Spinal cord (tissue), 10 donors: ENCODE results near the gene GARS1. TPM values are rescaled to one million over a fixed set of nuclear protein-coding genes. Genes with fewer than 3 reads are reported as not detected.
A peak's percentile ranks its signal among the peaks of the same experiment; 100 is the strongest.

Experiments used
- DNase-seq, 6 donors: peaks; one replicate each; pipeline versions ENCODE4 v3.0.0 to v3.0.0-alpha.2; 2013 to 2015; ENCODE audit warnings: low spot score in 6 of 6, low read depth in 4 of 6
- H3K27ac ChIP-seq: one replicate; pipeline ENCODE4 v1.5.1; 2013; ENCODE audit warnings: low read depth, low read length, control low read depth
- H3K27me3 ChIP-seq: one replicate; pipeline ENCODE4 v1.6.1; 2013; ENCODE audit warnings: low read length; ENCODE audit not compliant: control insufficient read depth, insufficient read depth
- H3K36me3 ChIP-seq: one replicate; pipeline ENCODE4 v1.6.1; 2013; ENCODE audit warnings: low read length; ENCODE audit not compliant: control insufficient read depth, insufficient read depth
- H3K4me1 ChIP-seq: one replicate; pipeline ENCODE4 v1.6.1; 2013; ENCODE audit warnings: low read length; ENCODE audit not compliant: control insufficient read depth, insufficient read depth
- H3K4me3 ChIP-seq: one replicate; pipeline ENCODE4 v1.5.1; 2013; ENCODE audit warnings: low read depth, low read length, control low read depth
- H3K9me3 ChIP-seq: one replicate; pipeline ENCODE4 v1.6.1; 2013; ENCODE audit warnings: low read length; ENCODE audit not compliant: control insufficient read depth, insufficient read depth
- WGBS: methylation state at CpG from one replicate; pipeline ENCODE4 v1.1.5; 2013; ENCODE audit warnings: missing lambda C conversion rate; ENCODE audit not compliant: insufficient coverage; 5-methylcytosine and 5-hydroxymethylcytosine counted together
- polyA plus RNA-seq, 2 donors: library from polyadenylated mRNA; unstranded; fragments of 120-200 nt; gene quantifications; one replicate each; pipeline ENCODE4 v1.2.1, GENCODE V29; 2013; ENCODE audit not compliant: insufficient read length in 2 of 2
- total RNA-seq, 2 donors: library from RNA; depleted of rRNA in 1 of 2; stranded (reverse); fragments of 120-200 nt in 1 of 2; fragments of >200 nt in 1 of 2; gene quantifications; one replicate each; pipeline versions ENCODE4 v1.2.3 to v1.2.4, GENCODE V29; 2013 to 2014
- donor health status: healthy.

Gene GARS1
- total and polyA plus RNA-seq, 4 donors, result 58.2 to 112 (median 95.2) TPM

DNA sequence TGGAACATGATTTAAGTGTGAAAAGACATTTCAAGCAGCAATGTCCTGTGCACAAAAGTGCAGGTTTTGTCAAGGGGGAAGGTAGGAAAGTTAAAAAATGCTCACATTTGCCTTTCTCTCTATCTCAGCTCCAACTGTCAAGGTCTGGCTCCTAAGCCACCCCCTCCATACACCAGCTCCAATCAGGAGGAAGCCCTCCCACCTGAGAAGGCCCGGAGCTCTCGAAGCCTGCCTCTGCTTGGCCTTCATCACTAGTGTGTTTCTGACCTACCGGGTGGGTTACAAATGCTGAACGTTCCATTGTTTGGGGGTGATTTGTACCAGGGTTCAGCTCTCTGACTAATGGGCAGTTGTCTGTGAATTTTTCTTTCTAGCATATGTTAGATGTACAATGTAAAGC lies 73.4 kb downstream of the GARS1 start:
- H3K27ac ChIP-seq, result no peak overlapping the region
- no peak overlapping the region for H3K4me3 ChIP-seq
- WGBS, result no CpG with 5 or more reads among the region's 4 CpGs

DNA sequence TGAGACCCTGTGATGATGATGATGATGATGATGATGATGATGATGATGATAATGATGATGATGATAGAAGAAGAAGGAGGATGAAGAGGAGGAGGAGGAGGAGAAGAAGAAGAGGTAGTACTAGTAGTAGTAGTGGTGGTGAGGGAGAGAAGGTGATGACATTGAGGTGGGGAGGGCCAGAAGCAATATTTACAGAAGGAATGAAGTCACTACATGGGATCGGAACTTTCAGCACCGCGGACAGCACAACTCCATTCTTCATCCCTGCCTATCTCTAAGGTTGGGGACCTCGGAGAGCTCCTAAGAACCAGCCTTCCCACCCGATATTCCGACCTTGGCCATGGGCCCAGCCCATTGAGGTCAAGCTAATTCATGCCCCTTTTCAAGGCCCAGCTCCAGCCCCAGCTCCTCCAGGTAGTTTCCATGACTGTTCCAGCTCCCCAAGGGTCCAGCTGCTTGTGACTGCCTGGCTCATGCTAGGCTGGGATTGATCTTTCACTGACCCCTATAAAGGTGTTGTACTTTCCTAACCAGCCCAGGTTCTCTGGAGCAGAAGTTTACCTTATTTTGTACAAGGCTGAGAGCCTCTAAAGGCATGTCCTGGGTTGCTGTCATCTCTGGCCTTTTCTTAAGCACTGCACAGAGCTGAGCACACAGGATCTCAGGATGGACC lies 77.3 kb downstream of the GARS1 start:
- peak in 2 of 6 donors; percentile 11 to 72 for DNase-seq
- peaks cover 6% of the 10 kb centered on the region for H3K4me1 ChIP-seq
- 14% methylated on average over 6 of the region's 6 CpGs for WGBS
- no peaks in the 10 kb centered on the region for H3K27me3 ChIP-seq
- no peaks in the 10 kb centered on the region for H3K9me3 ChIP-seq
- no peak overlapping the region for H3K4me3 ChIP-seq
- no peaks in the 10 kb centered on the region for H3K36me3 ChIP-seq
- H3K27ac ChIP-seq, result no peak overlapping the region

More for the DNA sequence above, 73.4 kb downstream of the GARS1 start:
- no peaks in the 10 kb centered on the region for H3K27me3 ChIP-seq
- H3K9me3 ChIP-seq, result no peaks in the 10 kb centered on the region
- DNase-seq, result no peak
- H3K4me1 ChIP-seq, result peaks cover 2% of the 10 kb centered on the region
- H3K36me3 ChIP-seq, result no peaks in the 10 kb centered on the region

DNA sequence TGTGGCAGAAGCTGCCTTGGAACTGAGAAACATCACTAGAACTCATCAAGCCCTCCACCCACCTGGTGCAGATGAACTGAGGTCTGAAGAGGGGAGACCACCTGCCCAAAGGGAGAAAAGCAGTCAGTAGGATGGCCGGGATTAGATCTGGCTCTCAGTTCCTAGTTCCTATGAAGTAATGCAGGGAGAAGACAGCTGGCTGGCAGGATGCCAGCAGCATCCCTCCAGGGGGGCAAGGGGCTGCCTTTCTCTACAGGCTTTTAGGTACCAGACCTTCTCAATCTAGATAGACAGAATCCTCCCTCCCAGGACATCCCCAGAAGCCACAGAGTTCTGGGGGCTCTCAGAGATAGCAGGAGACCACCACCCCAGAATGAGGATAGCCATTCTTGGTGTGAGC lies 79.7 kb downstream of the GARS1 start:
- Histone ChIP-seq H3K27me3 (peaks cover 3% of the 10 kb centered on the region), H3K36me3 (no peaks in the 10 kb centered on the region), H3K27ac (no peak overlapping the region), H3K4me1 (peaks cover 4% of the 10 kb centered on the region), H3K9me3 (no peaks in the 10 kb centered on the region), H3K4me3 (no peak overlapping the region)
- WGBS, result 43% methylated on average over 1 of the region's 1 CpG
- DNase-seq, result no peak

DNA sequence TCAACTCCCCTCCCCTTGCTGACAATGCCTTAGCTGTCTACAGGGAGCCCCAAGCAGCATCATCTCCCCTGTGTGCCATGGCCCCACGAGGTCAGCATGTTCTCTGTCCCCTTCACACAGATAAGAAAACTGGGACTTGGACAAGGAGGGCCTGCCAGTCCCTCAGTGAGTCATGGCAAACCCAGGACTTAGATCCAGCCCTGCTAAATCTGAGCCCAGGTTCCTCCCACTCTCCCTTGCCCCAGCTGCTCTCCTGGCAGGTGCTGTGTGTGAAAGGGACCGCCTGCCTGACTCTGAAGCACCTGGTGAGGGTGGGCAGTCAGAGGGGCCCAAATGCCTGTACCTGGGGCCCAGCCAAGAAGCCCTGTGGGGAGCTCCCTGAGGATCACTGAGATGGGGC lies 80.2 kb downstream of the GARS1 start:
- Histone ChIP-seq H3K27me3 (peaks cover 8% of the 10 kb centered on the region), H3K4me3 (no peak overlapping the region), H3K36me3 (no peaks in the 10 kb centered on the region), H3K4me1 (peaks cover 4% of the 10 kb centered on the region), H3K27ac (no peak overlapping the region), H3K9me3 (no peaks in the 10 kb centered on the region)
- 42% methylated on average over 2 of the region's 2 CpGs for WGBS
- DNase-seq, result no peak

DNA sequence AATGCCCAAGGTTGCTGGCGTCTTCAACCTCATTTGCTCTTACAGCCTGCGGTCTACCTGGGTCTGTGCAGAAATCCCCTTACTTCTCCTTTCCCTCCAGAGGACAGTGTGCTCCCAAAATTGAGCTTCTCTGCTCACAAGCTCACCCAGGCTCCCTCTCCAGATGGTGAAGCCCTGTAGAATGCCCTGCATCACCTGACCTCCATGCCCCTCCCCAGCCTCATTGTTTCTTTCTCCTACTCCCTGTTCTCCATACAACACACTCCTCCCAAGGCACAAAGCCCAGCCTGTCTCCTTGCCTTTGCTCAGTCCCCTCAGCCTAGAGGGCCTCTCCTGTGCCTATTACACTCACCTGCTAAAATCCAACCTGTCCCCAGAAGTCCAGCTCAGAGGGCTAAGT lies 84.1 kb downstream of the GARS1 start:
- Histone ChIP-seq H3K36me3 (no peaks in the 10 kb centered on the region), H3K27ac (no peak overlapping the region), H3K4me1 (peaks cover 33% of the 10 kb centered on the region), H3K4me3 (no peak overlapping the region), H3K27me3 (peaks cover 44% of the 10 kb centered on the region), H3K9me3 (no peaks in the 10 kb centered on the region)
- WGBS, result 89% methylated on average over 2 of the region's 2 CpGs
- DNase-seq, result no peak

DNA sequence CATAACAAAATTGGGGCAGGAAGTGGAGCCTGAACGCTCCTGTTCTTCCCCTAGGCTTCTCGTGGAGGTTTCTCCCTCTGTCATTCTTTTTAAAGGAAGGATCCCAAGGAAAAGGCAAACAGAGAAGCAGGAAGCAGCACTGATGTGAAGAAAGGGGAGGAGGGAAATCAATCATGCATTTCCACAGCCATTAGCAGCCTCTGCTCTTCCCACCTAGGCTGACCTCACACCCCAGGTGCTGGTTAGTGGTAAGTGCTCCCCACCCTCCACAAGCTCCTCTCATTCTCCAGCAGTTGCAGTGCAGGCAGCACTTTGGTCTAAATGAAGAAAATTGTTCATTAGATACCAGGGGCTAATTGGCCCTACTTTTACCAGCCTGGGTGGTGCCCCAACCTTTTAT lies 85.0 kb downstream of the GARS1 start:
- 19% methylated on average over 2 of the region's 2 CpGs for WGBS
- Histone ChIP-seq H3K36me3 (no peaks in the 10 kb centered on the region), H3K9me3 (no peaks in the 10 kb centered on the region), H3K4me1 (peaks cover 32% of the 10 kb centered on the region), H3K27me3 (peaks cover 46% of the 10 kb centered on the region), H3K27ac (no peak overlapping the region), H3K4me3 (no peak overlapping the region)
- peak in 1 of 6 donors; percentile 14 for DNase-seq

DNA sequence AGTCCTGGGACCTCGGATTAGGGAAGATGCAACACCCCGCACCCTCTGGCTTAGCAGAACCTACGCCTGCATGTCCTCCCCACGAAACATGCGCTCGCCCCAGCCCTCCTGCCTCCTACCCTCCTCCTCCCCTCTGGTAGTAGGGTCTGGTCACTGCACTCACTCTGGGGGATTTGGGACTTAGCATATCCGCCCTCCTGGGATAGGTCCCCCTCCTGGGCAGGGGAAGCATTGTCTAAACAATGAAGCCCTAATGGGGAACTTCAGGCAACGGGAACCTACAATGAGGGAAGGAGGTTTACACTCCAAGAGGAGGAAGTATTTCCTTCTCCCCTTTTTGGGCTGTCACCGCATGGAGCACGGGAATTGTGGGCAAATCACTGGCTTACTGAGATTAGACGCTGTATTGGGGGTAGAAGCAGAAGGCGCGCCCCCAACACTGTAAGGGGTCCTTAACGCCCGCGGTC lies 86.7 kb downstream of the GARS1 start:
- Histone ChIP-seq H3K27ac (no peak overlapping the region), H3K4me1 (peaks cover 32% of the 10 kb centered on the region), H3K27me3 (peaks cover 46% of the 10 kb centered on the region), H3K36me3 (no peaks in the 10 kb centered on the region), H3K9me3 (no peaks in the 10 kb centered on the region), H3K4me3 (no peak overlapping the region)
- DNase-seq, result no peak
- WGBS, result 10% methylated on average over 10 of the region's 16 CpGs

DNA sequence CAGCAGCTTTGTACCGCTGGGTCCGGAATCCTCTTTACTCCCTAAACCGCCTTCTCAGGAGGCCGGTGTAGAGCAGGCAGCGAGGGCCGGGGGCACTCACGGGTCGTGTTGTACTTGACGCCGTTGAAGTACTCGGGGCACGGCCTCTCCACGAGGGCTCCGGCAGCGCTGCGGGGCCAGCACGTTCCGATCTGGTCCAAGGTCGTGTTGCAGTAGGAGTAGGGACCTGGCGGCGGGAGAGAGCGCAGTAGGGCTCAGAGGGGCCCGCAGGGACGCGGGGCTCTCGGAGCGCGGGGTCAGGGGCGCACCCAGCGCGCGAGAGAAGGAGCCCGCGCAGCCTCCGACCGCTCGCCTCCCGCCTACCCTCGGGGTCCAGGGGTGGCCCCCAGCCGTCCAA lies 87.1 kb downstream of the GARS1 start:
- H3K27ac ChIP-seq, result no peak overlapping the region
- peaks cover 46% of the 10 kb centered on the region for H3K27me3 ChIP-seq
- no peaks in the 10 kb centered on the region for H3K9me3 ChIP-seq
- H3K4me3 ChIP-seq, result peak overlapping the region; percentile 13
- H3K4me1 ChIP-seq, result peaks cover 32% of the 10 kb centered on the region
- DNase-seq, result peak in 1 of 6 donors; percentile 34
- H3K36me3 ChIP-seq, result no peaks in the 10 kb centered on the region
- WGBS, result under 1% methylated on average over 40 of the region's 40 CpGs

DNA sequence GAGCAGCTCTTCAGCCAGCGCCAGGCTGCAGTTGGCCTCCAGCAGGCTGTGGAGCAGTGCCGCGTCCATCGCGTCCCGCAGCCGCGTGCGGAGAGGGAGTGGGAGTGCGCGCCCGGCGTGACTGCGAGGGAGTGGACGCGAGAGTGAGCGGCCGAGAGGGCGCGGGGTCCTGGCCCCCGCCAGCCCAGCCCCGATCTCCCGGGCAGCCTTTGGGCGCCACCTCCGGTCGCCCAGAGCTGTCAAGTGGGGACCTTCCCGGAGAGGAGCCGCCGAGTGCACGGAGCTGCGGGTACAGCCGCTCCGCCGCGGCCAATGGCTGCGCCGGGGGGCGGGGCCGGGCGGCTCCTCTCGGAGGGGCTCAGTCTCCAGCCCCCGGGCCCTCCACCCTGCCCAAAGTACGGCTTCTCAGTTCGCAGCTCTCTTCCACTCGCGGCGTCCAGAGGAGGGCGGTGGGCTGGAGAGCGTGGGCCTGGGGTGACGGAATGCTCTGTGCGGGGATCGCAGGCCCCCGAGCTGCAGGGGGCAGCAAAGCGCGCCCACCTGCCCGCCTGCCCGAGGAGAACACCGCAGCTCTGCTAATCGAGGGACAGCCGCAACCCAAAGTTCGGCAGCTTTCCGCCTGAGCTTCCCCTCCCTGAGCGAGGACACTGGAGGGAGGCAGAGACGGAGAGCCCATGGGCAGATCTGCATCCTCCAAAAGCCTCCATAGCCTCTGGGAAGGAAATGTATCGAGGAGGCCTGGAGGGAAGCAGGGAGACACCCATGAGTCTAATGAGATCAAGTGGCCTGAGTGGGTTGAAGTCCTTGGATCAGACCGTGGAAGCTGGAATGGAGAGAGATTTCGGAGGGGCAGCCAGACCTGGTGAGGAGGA lies 87.8 kb downstream of the GARS1 start, which contains the start of gene CRHR2:
Gene CRHR2, minus strand, starts transcription at position 245 of the 872 bp plus-strand sequence. Its CDS starts 176 bp downstream, at position 69.
- peak in 3 of 6 donors; percentile 6 to 78 (median 65) for DNase-seq
- H3K27me3 ChIP-seq, result peaks cover 44% of the 10 kb centered on the region
- H3K4me1 ChIP-seq, result peaks cover 33% of the 10 kb centered on the region
- 2% methylated on average over 66 of the region's 67 CpGs for WGBS
- no peaks in the 10 kb centered on the region for H3K36me3 ChIP-seq
- no peak within 1 kb of the TSS for H3K27ac ChIP-seq
- no peaks in the 10 kb centered on the region for H3K9me3 ChIP-seq
- H3K4me3 ChIP-seq, result peak within 1 kb of the TSS; percentile 13
